Calu3 (cell line): ENCODE data around the gene OTULINL. TPM values are rescaled to one million over a fixed set of nuclear protein-coding genes. Genes with fewer than 3 reads are reported as not detected.

Experiments used
- BruUV-seq: library from RNA; stranded (reverse); fragments of 400-500 nt; replicated peaks from 2 replicates; lab custom pipeline; 2021; lab: Mats Ljungman, UMichigan
- CTCF ChIA-PET: fragments of 300-600 bp; sonication (Branson Sonifier 250); formaldehyde crosslinking; loops from one replicate; lab custom pipeline; 2022; ENCODE audit warnings: antibody characterized with exemption; lab: Charles Lee
- DNase-seq: peaks from one replicate; pipeline ENCODE4 v3.0.0; 2022
- H3K27ac Mint-ChIP-seq: one replicate; pipeline ENCODE4 v1.8.0; 2022; ENCODE audit warnings: mixed read lengths; ENCODE audit not compliant: unreplicated experiment
- H3K27me3 Mint-ChIP-seq: one replicate; pipeline ENCODE4 v1.8.0; 2022; ENCODE audit warnings: mixed read lengths; ENCODE audit not compliant: unreplicated experiment
- H3K36me3 Mint-ChIP-seq: one replicate; pipeline ENCODE4 v1.8.0; 2022; ENCODE audit warnings: mild to moderate bottlenecking, moderate library complexity, mixed read lengths; ENCODE audit not compliant: insufficient read depth, unreplicated experiment
- H3K4me1 Mint-ChIP-seq: one replicate; pipeline ENCODE4 v1.8.0; 2022; ENCODE audit warnings: mild to moderate bottlenecking, low read depth, mixed read lengths; ENCODE audit not compliant: unreplicated experiment
- H3K4me3 Mint-ChIP-seq: one replicate; pipeline ENCODE4 v1.8.0; 2022; ENCODE audit warnings: mild to moderate bottlenecking, low read depth, moderate library complexity, mixed read lengths; ENCODE audit not compliant: unreplicated experiment
- H3K9me3 Mint-ChIP-seq: one replicate; pipeline ENCODE4 v1.8.0; 2022; ENCODE audit warnings: low read depth, mixed read lengths; ENCODE audit not compliant: unreplicated experiment
- intact Hi-C: fragments of 100-400 bp; cut with micrococcal nuclease; formaldehyde crosslinking; loops from one replicate; pipeline ENCODE4 v1.10.0; 2022; ENCODE audit not compliant: unreplicated experiment
- total RNA-seq: library from RNA; stranded (reverse); gene quantifications from 2 replicates; pipeline ENCODE4 v1.2.3, GENCODE V29; 2022
- TF ChIP-seq, protein P1 (sequence below): fragments of 200-600 bp; IDR thresholded peaks from one replicate; pipeline ENCODE4 v1.8.0; 2022; ENCODE audit warnings: antibody characterized with exemption; ENCODE audit not compliant: unreplicated experiment

OTULINL gene
- total RNA-seq, 1 experiment from 2014 or later: 5.3 TPM

DNA sequence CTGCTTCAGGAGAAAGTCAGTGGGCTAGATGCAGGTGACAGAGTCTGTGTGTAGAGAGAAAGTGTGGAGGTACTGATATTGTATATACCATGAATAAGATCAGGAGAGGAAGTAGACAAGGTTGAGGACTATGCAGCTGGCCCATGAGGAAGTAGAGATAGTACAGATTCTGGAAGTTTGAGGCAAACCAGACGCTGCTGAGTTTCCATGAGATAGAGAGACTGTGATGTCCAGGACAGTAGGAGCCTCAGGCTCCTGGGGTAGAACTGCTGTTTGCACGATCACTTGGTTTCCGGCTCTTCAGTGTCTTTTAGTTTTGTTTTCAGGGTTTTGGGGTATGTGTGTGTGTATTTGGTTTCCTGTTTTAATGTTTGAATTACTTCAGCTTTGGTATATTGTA lies 13.6 kb downstream of the OTULINL start:
- DNase-seq: no peak
- Mint-ChIP-seq H3K9me3 (no peaks in the 10 kb centered on the region), H3K36me3 (no peaks in the 10 kb centered on the region), H3K27me3 (no peaks in the 10 kb centered on the region), H3K4me3 (no peak overlapping the region), H3K4me1 (no peaks in the 10 kb centered on the region), H3K27ac (no peak overlapping the region)
- BruUV-seq: no TSS peak
- intact Hi-C loops: no loop called here
- CTCF ChIA-PET: no interaction called here
- TF ChIP-seq, protein P1, sequence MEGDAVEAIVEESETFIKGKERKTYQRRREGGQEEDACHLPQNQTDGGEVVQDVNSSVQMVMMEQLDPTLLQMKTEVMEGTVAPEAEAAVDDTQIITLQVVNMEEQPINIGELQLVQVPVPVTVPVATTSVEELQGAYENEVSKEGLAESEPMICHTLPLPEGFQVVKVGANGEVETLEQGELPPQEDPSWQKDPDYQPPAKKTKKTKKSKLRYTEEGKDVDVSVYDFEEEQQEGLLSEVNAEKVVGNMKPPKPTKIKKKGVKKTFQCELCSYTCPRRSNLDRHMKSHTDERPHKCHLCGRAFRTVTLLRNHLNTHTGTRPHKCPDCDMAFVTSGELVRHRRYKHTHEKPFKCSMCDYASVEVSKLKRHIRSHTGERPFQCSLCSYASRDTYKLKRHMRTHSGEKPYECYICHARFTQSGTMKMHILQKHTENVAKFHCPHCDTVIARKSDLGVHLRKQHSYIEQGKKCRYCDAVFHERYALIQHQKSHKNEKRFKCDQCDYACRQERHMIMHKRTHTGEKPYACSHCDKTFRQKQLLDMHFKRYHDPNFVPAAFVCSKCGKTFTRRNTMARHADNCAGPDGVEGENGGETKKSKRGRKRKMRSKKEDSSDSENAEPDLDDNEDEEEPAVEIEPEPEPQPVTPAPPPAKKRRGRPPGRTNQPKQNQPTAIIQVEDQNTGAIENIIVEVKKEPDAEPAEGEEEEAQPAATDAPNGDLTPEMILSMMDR: no peak

DNA sequence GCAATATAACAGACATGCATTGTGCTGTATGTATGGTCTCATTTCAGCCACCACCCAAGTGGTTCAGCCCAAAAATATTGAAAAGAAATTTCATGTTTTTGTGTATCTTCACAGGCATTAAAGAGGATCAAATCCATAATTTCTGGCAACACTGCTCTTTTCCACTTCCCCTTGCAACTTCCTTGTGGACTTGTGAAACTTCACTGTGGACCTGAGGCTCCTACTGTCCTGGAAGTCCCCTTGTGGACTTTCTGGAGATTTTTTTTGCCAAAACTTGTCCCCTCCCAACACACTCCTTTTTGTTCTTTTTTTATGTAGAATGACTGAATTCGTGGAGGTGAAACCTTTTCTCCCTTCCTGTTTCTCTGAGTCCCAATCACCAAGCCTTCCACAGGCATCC lies 14.3 kb downstream of the OTULINL start:
- Mint-ChIP-seq H3K9me3 (no peaks in the 10 kb centered on the region), H3K27me3 (no peaks in the 10 kb centered on the region), H3K27ac (no peak overlapping the region), H3K36me3 (no peaks in the 10 kb centered on the region), H3K4me1 (no peaks in the 10 kb centered on the region), H3K4me3 (no peak overlapping the region)
- TF ChIP-seq, protein P1: no peak
- CTCF ChIA-PET: no interaction called here
- no TSS peak for BruUV-seq
- DNase-seq: no peak
- intact Hi-C loops: no loop called here

DNA sequence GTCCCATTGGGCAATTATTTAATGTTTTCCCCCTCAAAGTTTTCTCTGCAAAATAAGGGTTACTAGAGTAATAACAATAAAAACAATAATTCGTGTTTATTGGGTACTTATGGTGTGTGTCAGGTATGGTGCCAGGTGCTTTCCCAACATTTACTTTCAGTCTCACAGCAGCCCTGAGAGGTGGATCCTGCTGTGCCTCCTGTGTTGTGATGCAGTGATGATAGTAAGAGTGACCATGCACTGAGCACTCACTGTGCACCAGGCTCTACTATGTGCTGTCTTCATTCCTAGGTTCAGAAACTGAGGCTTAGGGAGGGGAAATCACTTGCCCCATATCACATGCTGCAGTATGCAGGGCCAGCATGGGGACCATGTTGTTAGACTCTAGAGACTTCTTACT lies 15.5 kb downstream of the OTULINL start:
- TF ChIP-seq, protein P1: no peak
- H3K27me3 Mint-ChIP-seq: no peaks in the 10 kb centered on the region
- no peak overlapping the region for H3K4me3 Mint-ChIP-seq
- no TSS peak for BruUV-seq
- H3K4me1 Mint-ChIP-seq: no peaks in the 10 kb centered on the region
- DNase-seq: no peak
- no peaks in the 10 kb centered on the region for H3K9me3 Mint-ChIP-seq
- intact Hi-C loops: no loop called here
- no peaks in the 10 kb centered on the region for H3K36me3 Mint-ChIP-seq
- CTCF ChIA-PET: no interaction called here
- H3K27ac Mint-ChIP-seq: no peak overlapping the region

DNA sequence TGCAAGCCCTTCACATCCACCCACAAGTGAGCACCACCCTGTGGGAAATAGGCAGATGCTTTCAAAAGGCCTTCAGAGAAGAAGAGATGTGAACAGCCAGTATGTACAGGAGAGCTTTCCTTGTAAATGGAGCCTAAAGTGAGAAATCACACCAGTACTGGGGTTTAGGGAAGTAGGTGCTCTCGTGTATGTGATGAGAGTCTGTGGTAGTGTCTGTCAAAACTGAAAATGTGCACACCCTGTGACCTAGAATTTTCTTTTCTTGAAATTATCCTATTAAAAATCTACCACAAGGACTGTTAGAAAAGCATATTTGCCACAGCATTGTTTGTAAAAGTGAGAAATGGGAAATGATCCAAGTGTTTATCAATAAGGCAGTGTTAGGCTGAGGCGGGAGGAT lies 16.6 kb downstream of the OTULINL start:
- Mint-ChIP-seq H3K36me3 (no peaks in the 10 kb centered on the region), H3K4me1 (no peaks in the 10 kb centered on the region), H3K27ac (no peak overlapping the region), H3K27me3 (no peaks in the 10 kb centered on the region), H3K4me3 (no peak overlapping the region), H3K9me3 (peaks cover 2% of the 10 kb centered on the region)
- CTCF ChIA-PET: no interaction called here
- intact Hi-C loops: no loop called here
- no peak for DNase-seq
- no TSS peak for BruUV-seq
- TF ChIP-seq, protein P1: no peak
